C1 segment of cervical spinal cord (tissue), 14 donors: ENCODE measurements around the gene PCP4.

Experiments used
- DNase-seq, 14 donors: peaks; one replicate each; lab custom pipeline; 2025; lab: John Stamatoyannopoulos, UW

PCP4 gene

GRCh38 chr21:39918558-39918957, 51.3 kb downstream of the PCP4 start:
- DNase-seq: no peak

- no peak for DNase-seq
These were observed 56.2 kb downstream of the PCP4 start for GRCh38 chr21:39923476-39923875.

- no peak for DNase-seq
These were observed 57.5 kb downstream of the PCP4 start for GRCh38 chr21:39924577-39925308.

GRCh38 chr21:39927304-39927886, 60.2 kb downstream of the PCP4 start:
- peak in 1 of 14 donors; percentile 8 for DNase-seq

GRCh38 chr21:39932335-39932734, 65.1 kb downstream of the PCP4 start:
- DNase-seq: no peak

GRCh38 chr21:39934895-39935294, 67.7 kb downstream of the PCP4 start:
- DNase-seq: no peak

- no peak for DNase-seq
These were observed 68.5 kb downstream of the PCP4 start for GRCh38 chr21:39935716-39936115.

- no peak for DNase-seq
These were observed 70.9 kb downstream of the PCP4 start for GRCh38 chr21:39938086-39938625.

- no peak for DNase-seq
These were observed 79.0 kb downstream of the PCP4 start for GRCh38 chr21:39946199-39946598.

- DNase-seq: no peak
These were observed 79.8 kb downstream of the PCP4 start for GRCh38 chr21:39947031-39947430.

GRCh38 chr21:39951183-39952101, 84.2 kb downstream of the PCP4 start:
- DNase-seq: no peak

GRCh38 chr21:39952265-39952664, 85.0 kb downstream of the PCP4 start:
- DNase-seq: no peak

GRCh38 chr21:39954570-39954969, 87.3 kb downstream of the PCP4 start:
- no peak for DNase-seq

GRCh38 chr21:39955326-39955725, 88.1 kb downstream of the PCP4 start:
- DNase-seq: no peak

GRCh38 chr21:39956586-39956985, 89.3 kb downstream of the PCP4 start:
- DNase-seq: no peak

GRCh38 chr21:39958731-39959130, 91.5 kb downstream of the PCP4 start:
- DNase-seq: no peak

- no peak for DNase-seq
These were observed 94.0 kb downstream of the PCP4 start for GRCh38 chr21:39961251-39961650.

- DNase-seq: no peak
These were observed 97.8 kb downstream of the PCP4 start for GRCh38 chr21:39965026-39965425.

GRCh38 chr21:39966786-39967185, 99.5 kb downstream of the PCP4 start:
- DNase-seq: no peak

- no peak for DNase-seq
These were observed 100.8 kb downstream of the PCP4 start for GRCh38 chr21:39968010-39968409.

GRCh38 chr21:39969691-39970364, 102.6 kb downstream of the PCP4 start:
- no peak for DNase-seq

GRCh38 chr21:39971956-39972355, 104.7 kb downstream of the PCP4 start:
- no peak for DNase-seq
